ENCODE measurements around the gene CCDC88B. TPM values are rescaled to one million over a fixed set of nuclear protein-coding genes. Genes with fewer than 3 reads are reported as not detected.

Gene CCDC88B
- total RNA-seq, 1 experiment from 2014 or later = 11.2 TPM

- H3K4me1 Mint-ChIP-seq = peaks cover 7 to 31% of the 10 kb centered on the region in 2 experiments
- no peak overlapping the region; a peak in 1 of 7 replicates for H3K27ac Mint-ChIP-seq
- Histone ChIP-seq H2AFZ (ENCODE audit: low read length) (no peak overlapping the region), H2AK5ac (ENCODE audit: insufficient read length, low read length) (no peak overlapping the region), H4K91ac (ENCODE audit: insufficient read length, low read depth, low read length) (no peak overlapping the region), H3K56ac (ENCODE audit: insufficient read length, low read depth, low read length) (no peak overlapping the region), H4K20me1 (ENCODE audit: control insufficient read depth, insufficient read depth, insufficient read length) (peaks cover 3% of the 10 kb centered on the region), H2BK120ac (ENCODE audit: low read depth, low read length, poor library complexity, severe bottlenecking) (no peak overlapping the region), H2BK12ac (ENCODE audit: insufficient read length, low read depth, low read length) (no peak overlapping the region), H3T11ph (ENCODE audit: low read length) (no peak overlapping the region), H4K5ac (ENCODE audit: insufficient read length, low read depth, low read length) (no peak overlapping the region), H3K9ac (ENCODE audit: extremely low read depth, insufficient read length, low read length) (no peak overlapping the region), H2BK20ac (ENCODE audit: low read depth, low read length, poor library complexity, severe bottlenecking) (no peak overlapping the region), H3K4ac (ENCODE audit: low read depth, low read length) (no peak overlapping the region), H3K79me1 (ENCODE audit: insufficient read depth, low read depth, low read length, poor library complexity, severe bottlenecking) (no peaks in the 10 kb centered on the region), H3K4me2 (ENCODE audit: insufficient read depth, insufficient read length, low read length) (peak overlapping the region; percentile 49), H2BK5ac (ENCODE audit: insufficient read length, low read length) (no peak overlapping the region), H2BK15ac (ENCODE audit: low read depth, low read length) (no peak overlapping the region), H3K9me3 (ENCODE audit: control insufficient read depth, low read depth, low read length) (no peaks in the 10 kb centered on the region), H3K18ac (ENCODE audit: insufficient read length, low read depth, low read length) (no peak overlapping the region), H3K79me2 (ENCODE audit: insufficient read depth, low read length) (no peaks in the 10 kb centered on the region), H3K27me3 (ENCODE audit: insufficient read depth, low read length) (no peaks in the 10 kb centered on the region), H3K14ac (ENCODE audit: insufficient read depth, low read length) (peak overlapping the region; percentile 66; the same call in 1 of the 2 replicates), H3K4me1 (ENCODE audit: insufficient read depth, low read length) (no peaks in the 10 kb centered on the region; the same call in 1 of the 2 replicates), H3K23me2 (ENCODE audit: insufficient read length, low read depth, low read length, poor library complexity, severe bottlenecking) (peaks cover 17% of the 10 kb centered on the region), H4K8ac (replicated peaks; ENCODE audit: insufficient read length, low read depth, low read length) (no peak overlapping the region), H3K23ac (ENCODE audit: insufficient read length, low read depth, low read length) (no peak overlapping the region), H3K27ac (ENCODE audit: insufficient read length, low read depth, low read length) (no peak overlapping the region)
- H3K9me3 Mint-ChIP-seq = no peaks in the 10 kb centered on the region
- H3K27me3 Mint-ChIP-seq (ENCODE audit: low read depth) = peaks cover 18% of the 10 kb centered on the region
- no CpG with 5 or more reads among the region's 55 CpGs for WGBS (ENCODE audit: extremely low coverage, insufficient read length, low lambda C conversion rate)
- 0 out of 7 replicates have a peak, but pooled peaks cover 0 to 2% (median 0%) of the 10 kb centered on the region in 3 experiments for H3K36me3 Mint-ChIP-seq (ENCODE audit: insufficient read depth in 1 of 3, low read depth in 3 of 3)
- H3K4me3 Mint-ChIP-seq = peak overlapping the region; percentile 49 to 84
- TF ChIP-seq CTCF (conservative IDR thresholded peaks at IDR 0.05) = peak; percentile 59
- DNase-seq = peak; percentile 96
These were observed 2.1 kb downstream of the CCDC88B start for GRCh38 chr11:64341851-64342791.

All from H9 (cell line).